ENCODE data around the gene WDSUB1.

- TF ChIP-seq CTCF (IDR thresholded peaks at IDR 0.05; ENCODE audit: low read depth, low read length) (no peak), POLR2A (IDR thresholded peaks at IDR 0.05; ENCODE audit: extremely low read depth, insufficient read length) (no peak), MAX (IDR thresholded peaks at IDR 0.05; ENCODE audit: low read depth, low read length) (no peak)
Measured at GRCh38 chr2:159188449-159188848, 98.1 kb downstream of the WDSUB1 start.
